K562 (cell line): ENCODE data around the gene TMEM215. TPM values are rescaled to one million over a fixed set of nuclear protein-coding genes. Genes with fewer than 3 reads are reported as not detected.

ENCODE experiments used
- ATAC-seq: fragments of 200-7000 bp; cut with Tn5 transposase; 3 replicates; pipeline ENCODE4 v1.9.1; 2020; ENCODE audit warnings: moderate library complexity
- BruUV-seq: library from RNA; stranded (reverse); fragments of 400-500 nt; replicated peaks from 2 replicates; lab custom pipeline; 2021; lab: Mats Ljungman, UMichigan
- CTCF ChIA-PET: fragments of 300-600 bp; formaldehyde crosslinking; extraction: SDS; loops from one replicate; lab custom pipeline; 2021; ENCODE audit warnings: low intra/inter-chr PET ratio; lab: Yijun Ruan, JAX
- POLR2A ChIA-PET: fragments of 300-600, 350-650 bp; sonication (Branson Sonifier 250); formaldehyde crosslinking; extraction: SDS; loops from one replicate; lab custom pipeline; 2021; ENCODE audit warnings: antibody characterized with exemption, inconsistent platforms; lab: Yijun Ruan, JAX
- DNase-seq, 4 experiments: peaks; one replicate each; pipeline versions ENCODE4 v3.0.0 to v3.0.0-alpha.2; 2011 to 2018; ENCODE audit warnings: low spot score in 3 of 4, mixed read lengths in 3 of 4; ENCODE audit errors: extremely low read depth in 1 of 4
- FAIRE-seq: peaks from 2 replicates; lab custom pipeline; 2011; peaks lifted over from hg19 to GRCh38; lab: Jason Lieb, UNC
- H2AFZ ChIP-seq: 2 replicates; pipeline ENCODE4 v1.6.0; 2011; ENCODE audit warnings: low read depth, low read length, control low read depth, inconsistent platforms
- H3K27ac ChIP-seq: fragments of 200-600 bp; 3 replicates; pipeline ENCODE4 v1.8.0; 2011; ENCODE audit warnings: low read depth, mild to moderate bottlenecking, control low read depth, inconsistent platforms, low read length, moderate library complexity, mixed read lengths; ENCODE audit errors: extremely low read depth
- H3K27me3 ChIP-seq, 2 experiments: fragments of 300-600 bp in 1 of 2; 2 replicates in 1 of 2; 3 replicates in 1 of 2; pipeline versions ENCODE4 v1.6.0 to v1.8.0; 2011; ENCODE audit warnings: inconsistent platforms in 2 of 2, low read length in 2 of 2, mild to moderate bottlenecking in 1 of 2, mixed read lengths in 1 of 2, moderate library complexity in 1 of 2; ENCODE audit not compliant: control insufficient read depth in 2 of 2, insufficient read depth in 2 of 2
- H3K36me3 ChIP-seq: fragments of 300-600 bp; 3 replicates; pipeline ENCODE4 v1.8.0; 2011; ENCODE audit warnings: mild to moderate bottlenecking, low read length, inconsistent platforms; ENCODE audit not compliant: control insufficient read depth, insufficient read depth
- H3K4me1 ChIP-seq, 2 experiments: fragments of 200-600 bp in 1 of 2; replicated peaks in 1 of 2; 2 replicates in 1 of 2; 3 replicates in 1 of 2; pipeline versions ENCODE4 v1.5.1 to v1.8.0; 2011; ENCODE audit warnings: inconsistent platforms in 2 of 2, low read length in 2 of 2, mild to moderate bottlenecking in 1 of 2, mixed read lengths in 1 of 2, moderate library complexity in 1 of 2; ENCODE audit not compliant: control insufficient read depth in 2 of 2, insufficient read depth in 2 of 2
- H3K4me2 ChIP-seq: 2 replicates; pipeline ENCODE4 v1.6.1; 2011; ENCODE audit warnings: low read length, control low read depth, inconsistent platforms, mixed read lengths; ENCODE audit not compliant: insufficient read depth
- H3K4me3 ChIP-seq: fragments of 200-600 bp; sonication (generic), shearing (Covaris generic); 2 replicates; pipeline ENCODE4 v1.5.1; 2016; ENCODE audit warnings: control low read depth, inconsistent platforms
- H3K79me2 ChIP-seq: fragments of 200-600 bp; 3 replicates; pipeline ENCODE4 v1.8.0; 2011; ENCODE audit warnings: low read length, inconsistent platforms; ENCODE audit not compliant: control insufficient read depth, insufficient read depth
- H3K9ac ChIP-seq, 2 experiments: 2 replicates each; pipeline versions ENCODE4 v1.6.0 to v1.6.1; 2011; ENCODE audit warnings: low read depth in 2 of 2, low read length in 2 of 2, control low read depth in 1 of 2, inconsistent platforms in 1 of 2, mild to moderate bottlenecking in 1 of 2, mixed read lengths in 1 of 2; ENCODE audit not compliant: insufficient read depth in 1 of 2
- H3K9me1 ChIP-seq: one replicate; pipeline ENCODE4 v1.6.0; 2011; ENCODE audit warnings: inconsistent platforms, mild to moderate bottlenecking, low read length, moderate library complexity; ENCODE audit not compliant: control insufficient read depth, insufficient read depth
- H3K9me3 ChIP-seq: replicated peaks from 2 replicates; pipeline ENCODE4 v1.5.1; 2011; ENCODE audit warnings: low read depth, low read length, inconsistent platforms; ENCODE audit not compliant: control insufficient read depth, insufficient read depth
- H4K20me1 ChIP-seq: replicated peaks from 2 replicates; pipeline ENCODE4 v1.6.1; 2011; ENCODE audit warnings: low read length, inconsistent platforms, mixed read lengths; ENCODE audit not compliant: control insufficient read depth, insufficient read depth
- AFF4 ChIP-seq: sonication (generic); formaldehyde crosslinking; IDR thresholded peaks from 2 replicates; pipeline ENCODE4 v1.8.0; 2023; ENCODE audit warnings: mild to moderate bottlenecking, missing genetic modification reagents
- ARID2 ChIP-seq: fragments of 450-650 bp; IDR thresholded peaks from 2 replicates; pipeline ENCODE4 v1.6.1; 2017; ENCODE audit warnings: antibody characterized with exemption, mild to moderate bottlenecking
- E4F1 ChIP-seq: fragments of 250-450 bp; sonication (Bioruptor Pico); IDR thresholded peaks from 2 replicates; pipeline ENCODE4 v1.5.0; 2021; ENCODE audit warnings: mild to moderate bottlenecking, borderline replicate concordance
- GABPB2 ChIP-seq: fragments of 250-450 bp; sonication (Bioruptor Pico); conservative IDR thresholded peaks from 2 replicates; pipeline ENCODE4 v1.5.1; 2021; ENCODE audit warnings: mild to moderate bottlenecking
- GATAD2A ChIP-seq: fragments of 450-650 bp; IDR thresholded peaks from 2 replicates; pipeline ENCODE4 v1.6.1; 2017
- MAFF ChIP-seq: IDR thresholded peaks from 2 replicates; pipeline ENCODE4 v1.6.1; 2012; ENCODE audit warnings: low read length, improper control_type of control experiment
- NFXL1 ChIP-seq: fragments of 450-650 bp; formaldehyde crosslinking; IDR thresholded peaks from 2 replicates; pipeline ENCODE4 v1.4.0; 2021; ENCODE audit warnings: mild to moderate bottlenecking
- STAT5B ChIP-seq: fragments of 250-450 bp; sonication (Bioruptor Pico); IDR thresholded peaks from 2 replicates; pipeline ENCODE4 v1.8.0; 2021; ENCODE audit warnings: mild to moderate bottlenecking, inconsistent platforms
- ZFPM2 ChIP-seq: fragments of 250-450 bp; sonication (Bioruptor Pico); IDR thresholded peaks from 2 replicates; pipeline ENCODE4 v1.5.1; 2022; ENCODE audit warnings: mild to moderate bottlenecking
- ZNF232 ChIP-seq: sonication (generic); formaldehyde crosslinking; IDR thresholded peaks from 2 replicates; pipeline ENCODE4 v1.8.0; 2022; ENCODE audit warnings: mild to moderate bottlenecking, missing genetic modification reagents
- ZNF583 ChIP-seq: fragments of 250-450 bp; sonication (Bioruptor Pico); IDR thresholded peaks from 2 replicates; pipeline ENCODE4 v1.4.0; 2020
- ZNF778 ChIP-seq: fragments of 450-650 bp; formaldehyde crosslinking; IDR thresholded peaks from 2 replicates; pipeline ENCODE4 v1.4.0; 2020; ENCODE audit warnings: mild to moderate bottlenecking, moderate library complexity
- WGBS: fragments of 100-300 bp; shearing (Covaris generic); methylation state at CpG from one replicate; pipeline ENCODE4 v1.1.6; 2016; ENCODE audit warnings: low coverage, mixed read lengths; ENCODE audit not compliant: insufficient coverage; ENCODE audit errors: missing lambda C conversion rate; 5-methylcytosine and 5-hydroxymethylcytosine counted together
- in situ Hi-C: fragments of 300-500 bp; cut with MboI; formaldehyde crosslinking; loops from 4 replicates; pipeline ENCODE4 v1.15.0; 2018; ENCODE audit warnings: inconsistent platforms, mixed read lengths
- intact Hi-C: fragments of 100-400 bp; cut with micrococcal nuclease; formaldehyde crosslinking; loops from 2 replicates; pipeline ENCODE4 v1.14.2; 2022
- polyA plus RNA-seq, 8 experiments: library from polyadenylated mRNA; depleted of rRNA in 4 of 8; stranded (reverse) in 5 of 8; unstranded in 3 of 8; fragments of >200 nt; fragmentation: Nextera tagmentation in 2 of 8; fragmentation: Illumina TruSeq in 1 of 8; extraction: Ambion mirVana in 2 of 8; extraction: Trizol in 1 of 8; gene quantifications; 2 replicates each; pipeline versions ENCODE4 v1.2.1 to v1.2.3, GENCODE V29; 2011 to 2014; ENCODE audit warnings: inconsistent platforms in 1 of 8, missing spikeins in 1 of 8
- total RNA-seq, 7 experiments: library from RNA; depleted of rRNA in 6 of 7; stranded (reverse); fragments of >200 nt in 6 of 7; fragmentation: Illumina TruSeq in 2 of 7; extraction: Trizol in 2 of 7; gene quantifications; 2 replicates each; pipeline versions ENCODE4 v1.2.1 to v1.2.3, GENCODE V29; 2011 to 2021; ENCODE audit warnings: low replicate concordance in 1 of 7
- TF ChIP-seq, protein P1 (sequence below): sonication (generic); formaldehyde crosslinking; IDR thresholded peaks from 2 replicates; pipeline ENCODE4 v1.5.0; 2020; ENCODE audit warnings: missing genetic modification reagents

The TMEM215 gene
- total and polyA plus RNA-seq, 9 of the 15 experiments (the other 6 are each of a cell fraction or from before 2014, with no cell fraction given) = not detected

- no TSS peak for BruUV-seq
Observed at GRCh38 chr9:32787816-32788215, 4.5 kb downstream of the TMEM215 start.

More at GRCh38 chr9:32787816-32788215, 4.5 kb downstream of the TMEM215 start:
- in situ Hi-C loops (no loop called here), intact Hi-C loops (no loop called here)
- DNase-seq (no peak), ATAC-seq (no peak), FAIRE-seq (no peak)
- ChIA-PET POLR2A (no interaction called here), CTCF (no interaction called here)
- Histone ChIP-seq H3K4me3 (no peak overlapping the region), H3K27me3 (peaks cover 0 to 18% of the 10 kb centered on the region in 2 experiments; a peak in 3 of 5 replicates), H3K4me1 (peaks cover 0 to 6% of the 10 kb centered on the region in 2 experiments; a peak in 1 of 5 replicates), H4K20me1 (no peaks in the 10 kb centered on the region), H3K4me2 (no peak overlapping the region), H3K9me1 (no peaks in the 10 kb centered on the region), H3K36me3 (no peaks in the 10 kb centered on the region), H3K9ac (no peak overlapping the region), H3K27ac (no peak overlapping the region), H3K79me2 (no peaks in the 10 kb centered on the region), H2AFZ (no peak overlapping the region), H3K9me3 (no peaks in the 10 kb centered on the region)
- TF ChIP-seq E4F1 (CRISPR knock-in tag) = no peak
- no peak for TF ChIP-seq ZNF232
- TF ChIP-seq STAT5B (CRISPR knock-in tag) = no peak
- no peak for TF ChIP-seq ZNF583 (CRISPR knock-in tag)
- TF ChIP-seq AFF4 (CRISPR knock-in tag) = no peak
- no peak for TF ChIP-seq ARID2
- no peak for TF ChIP-seq ZNF778 (CRISPR knock-in tag)
- TF ChIP-seq ZFPM2 (CRISPR knock-in tag) = no peak
- no peak for TF ChIP-seq NFXL1
- TF ChIP-seq, protein P1, sequence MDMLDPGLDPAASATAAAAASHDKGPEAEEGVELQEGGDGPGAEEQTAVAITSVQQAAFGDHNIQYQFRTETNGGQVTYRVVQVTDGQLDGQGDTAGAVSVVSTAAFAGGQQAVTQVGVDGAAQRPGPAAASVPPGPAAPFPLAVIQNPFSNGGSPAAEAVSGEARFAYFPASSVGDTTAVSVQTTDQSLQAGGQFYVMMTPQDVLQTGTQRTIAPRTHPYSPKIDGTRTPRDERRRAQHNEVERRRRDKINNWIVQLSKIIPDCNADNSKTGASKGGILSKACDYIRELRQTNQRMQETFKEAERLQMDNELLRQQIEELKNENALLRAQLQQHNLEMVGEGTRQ (CRISPR knock-in tag) = no peak
- no peak for TF ChIP-seq GABPB2 (CRISPR knock-in tag)
- TF ChIP-seq GATAD2A = no peak
- TF ChIP-seq MAFF = no peak
- WGBS = 0% methylated on average over 2 of the region's 2 CpGs
